ENCODE data around the gene CEBPG.

GRCh38 chr19:33393286-33394005 is 19.9 kb downstream of the CEBPG start:
- TF ChIP-seq CTCF (IDR thresholded peaks at IDR 0.05) (no peak), EP300 (IDR thresholded peaks at IDR 0.05) (no peak), POLR2A (IDR thresholded peaks at IDR 0.05) (no peak), POLR2AphosphoS5 (IDR thresholded peaks at IDR 0.05) (no peak)
